H54 (cell line): Measurements from ENCODE around the gene SYNM.

Experiments used
- DNase-seq: peaks from one replicate; pipeline ENCODE4 v3.0.0; 2011; ENCODE audit warnings: low spot score, mixed read lengths; ENCODE audit not compliant: insufficient read length
- FAIRE-seq: peaks from 3 replicates; lab custom pipeline; 2011; peaks lifted over from hg19 to GRCh38; lab: Jason Lieb, UNC
- POLR2A ChIP-seq: IDR thresholded peaks from 2 replicates; pipeline ENCODE4 v1.6.1; 2011; ENCODE audit warnings: low read depth, mild to moderate bottlenecking, low read length

The SYNM gene

DNA sequence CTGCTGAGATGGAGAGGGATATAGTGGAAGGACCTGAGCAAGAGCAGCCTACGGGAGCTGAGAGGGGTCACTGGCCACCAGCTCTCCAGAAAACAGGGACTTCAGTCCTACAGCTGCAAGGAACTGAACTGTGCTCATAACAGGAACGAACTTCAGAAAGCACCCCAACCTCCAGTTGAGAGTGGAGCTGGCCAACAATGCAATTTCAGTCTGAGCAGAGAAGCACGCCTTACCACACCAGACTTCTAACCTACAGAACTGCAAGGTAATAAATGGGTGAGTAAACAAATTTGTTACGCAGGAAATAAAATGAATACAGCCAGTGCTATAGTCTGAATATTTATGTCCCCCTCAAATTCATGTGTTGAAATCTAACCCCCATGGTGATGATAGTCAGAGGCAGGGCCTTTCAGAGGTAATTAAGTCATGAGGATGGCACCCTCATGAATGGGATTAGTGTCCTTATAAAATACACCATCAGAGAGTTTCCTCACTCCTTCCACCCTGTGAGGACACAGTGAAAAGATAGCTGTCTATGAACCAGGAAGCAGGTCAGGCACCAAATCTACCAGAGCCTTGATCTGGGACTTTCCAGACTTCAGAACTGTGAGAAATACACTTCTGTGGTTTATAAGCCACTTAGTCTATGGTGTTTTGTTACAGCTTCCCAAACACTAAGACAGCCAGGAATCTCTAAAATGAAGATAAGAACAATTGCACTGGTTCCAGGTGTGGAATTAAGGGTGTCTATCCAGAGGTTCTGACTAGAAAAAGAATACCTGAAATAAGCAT lies 58.6 kb downstream of the SYNM start:
- FAIRE-seq = no peak
- no peak for TF ChIP-seq POLR2A
- no peak for DNase-seq

DNA sequence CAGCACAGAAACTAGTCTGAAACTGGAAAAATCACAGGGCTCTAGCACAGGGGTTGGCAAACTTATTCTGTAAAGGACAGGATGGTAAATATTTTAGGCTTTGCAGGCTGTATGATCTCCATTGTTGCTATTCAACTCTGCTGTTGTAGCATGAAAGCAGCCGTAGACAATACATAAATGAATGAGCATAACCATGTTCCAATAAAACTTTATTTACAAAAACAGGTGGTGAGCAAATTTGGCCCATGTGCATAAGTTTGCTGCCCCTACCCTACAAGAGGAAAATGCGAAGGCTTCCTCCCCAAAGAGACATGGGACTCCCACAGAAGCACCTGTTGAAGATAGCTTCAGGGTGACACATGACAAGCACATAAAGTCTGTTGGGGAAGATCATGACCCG lies 59.2 kb downstream of the SYNM start:
- TF ChIP-seq POLR2A = no peak
- FAIRE-seq (no peak), DNase-seq (no peak)

DNA sequence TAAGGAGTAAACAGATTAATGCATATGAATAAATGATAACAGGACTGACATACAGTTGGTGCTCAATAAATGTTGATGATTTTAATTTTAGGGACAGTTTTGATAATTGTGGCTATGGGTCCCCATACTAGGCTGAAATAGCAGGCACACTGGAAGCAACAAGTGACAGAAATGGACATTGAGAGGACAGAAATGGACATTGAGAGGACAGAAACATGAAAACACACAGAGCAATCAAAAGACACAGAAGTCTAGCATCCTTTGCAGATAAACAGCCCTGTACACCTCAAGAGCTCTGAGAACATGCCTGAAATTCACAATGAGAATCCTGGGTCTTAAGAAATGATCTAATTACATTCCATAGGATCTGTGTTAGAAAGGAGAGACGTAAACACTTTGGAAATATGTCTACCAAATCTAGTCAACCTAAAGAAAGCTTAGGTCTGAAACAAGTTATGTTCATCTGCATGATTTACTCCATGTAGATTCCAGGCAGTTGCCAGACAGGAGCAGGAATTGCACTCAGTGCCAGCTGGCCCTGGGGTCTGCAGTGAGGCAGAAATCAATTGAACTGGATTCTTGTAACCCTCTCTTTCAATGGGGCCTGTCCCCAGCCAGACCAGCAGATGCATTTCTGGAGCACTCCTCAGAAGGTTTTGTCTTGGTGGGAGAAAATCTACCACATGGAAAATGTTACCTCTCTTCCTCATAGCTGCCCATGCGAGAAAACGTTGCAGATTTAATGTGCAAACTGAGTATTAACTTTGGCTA lies 60.3 kb downstream of the SYNM start:
- TF ChIP-seq POLR2A = no peak
- FAIRE-seq (no peak), DNase-seq (no peak)

DNA sequence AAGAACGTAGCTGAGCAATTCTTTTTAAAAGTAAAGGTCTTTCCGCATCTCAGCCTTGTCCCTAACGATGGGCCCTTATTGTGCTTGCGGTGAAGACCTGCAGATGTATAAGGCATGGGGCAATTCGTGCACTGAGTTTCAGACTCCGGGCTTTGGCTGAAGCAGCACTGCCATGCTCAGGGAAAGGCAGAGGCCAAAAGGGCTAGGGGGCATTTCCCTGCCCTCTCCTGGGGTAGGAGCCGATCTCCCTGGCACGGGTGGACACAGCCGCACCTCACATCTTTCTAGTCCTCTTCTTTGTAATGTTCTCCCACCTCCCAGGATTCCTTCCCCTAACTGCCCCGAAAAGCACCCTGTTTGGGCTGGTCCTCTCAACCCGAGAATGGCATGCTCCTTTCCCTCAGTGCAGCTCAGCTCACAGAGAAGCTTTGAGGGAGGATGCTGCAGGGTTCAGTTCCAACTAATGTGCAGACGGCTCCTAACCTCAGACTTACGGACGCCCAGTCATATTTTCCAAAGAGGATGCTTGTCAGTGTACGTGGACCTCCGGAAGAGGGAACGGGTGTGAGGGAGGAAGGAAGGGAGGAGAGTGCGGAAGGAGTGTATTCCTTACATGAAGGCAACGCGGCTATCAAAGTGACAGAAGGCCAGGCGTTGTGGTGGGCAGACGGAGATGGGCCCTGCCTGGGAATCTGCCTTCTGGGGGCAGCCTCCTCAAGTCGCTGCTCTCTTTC lies 61.2 kb downstream of the SYNM start:
- TF ChIP-seq POLR2A = no peak
- FAIRE-seq = no peak

DNA sequence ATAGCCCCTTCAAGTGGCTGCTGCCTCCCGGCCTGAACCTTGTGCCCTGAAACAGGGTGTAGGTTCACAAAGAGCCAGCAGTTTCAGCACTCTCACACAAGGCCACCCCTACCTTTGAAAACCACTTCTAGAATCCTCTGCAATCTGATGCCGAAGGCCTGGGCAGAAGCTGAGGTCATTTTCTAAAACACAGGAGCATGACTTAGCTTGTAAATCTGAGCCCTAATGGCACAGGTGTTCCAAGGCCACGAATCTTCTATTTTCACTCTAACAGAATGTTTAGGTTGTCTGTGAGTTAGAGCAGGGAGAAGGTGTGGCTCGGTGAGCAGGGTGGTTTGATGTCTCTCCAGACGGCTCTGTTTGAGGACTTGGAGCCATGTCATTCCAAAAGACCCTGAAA lies 62.3 kb downstream of the SYNM start:
- FAIRE-seq (no peak), DNase-seq (no peak)
- no peak for TF ChIP-seq POLR2A

More for the DNA sequence above, 61.2 kb downstream of the SYNM start:
- no peak for DNase-seq

DNA sequence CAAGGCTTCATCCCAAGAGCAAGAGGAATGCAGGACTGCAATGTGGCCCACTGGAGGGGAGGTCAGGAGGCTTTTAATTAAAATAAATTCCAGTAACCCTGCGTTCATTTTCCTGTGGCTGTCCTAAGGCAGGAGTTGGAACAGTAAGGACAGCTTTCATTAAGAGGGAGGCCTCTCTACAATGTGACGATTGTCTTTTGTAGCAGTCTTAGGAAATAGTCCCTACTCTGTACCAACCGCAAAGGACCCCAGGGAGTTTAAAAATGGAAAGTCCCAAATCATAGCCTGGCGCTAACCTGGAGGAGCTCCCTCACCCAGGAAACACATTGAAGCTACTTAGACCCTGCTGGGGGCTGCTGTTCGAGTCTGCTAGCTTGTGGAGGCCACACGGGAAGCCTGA lies 62.8 kb downstream of the SYNM start:
- no peak for TF ChIP-seq POLR2A
- FAIRE-seq = no peak
- no peak for DNase-seq

DNA sequence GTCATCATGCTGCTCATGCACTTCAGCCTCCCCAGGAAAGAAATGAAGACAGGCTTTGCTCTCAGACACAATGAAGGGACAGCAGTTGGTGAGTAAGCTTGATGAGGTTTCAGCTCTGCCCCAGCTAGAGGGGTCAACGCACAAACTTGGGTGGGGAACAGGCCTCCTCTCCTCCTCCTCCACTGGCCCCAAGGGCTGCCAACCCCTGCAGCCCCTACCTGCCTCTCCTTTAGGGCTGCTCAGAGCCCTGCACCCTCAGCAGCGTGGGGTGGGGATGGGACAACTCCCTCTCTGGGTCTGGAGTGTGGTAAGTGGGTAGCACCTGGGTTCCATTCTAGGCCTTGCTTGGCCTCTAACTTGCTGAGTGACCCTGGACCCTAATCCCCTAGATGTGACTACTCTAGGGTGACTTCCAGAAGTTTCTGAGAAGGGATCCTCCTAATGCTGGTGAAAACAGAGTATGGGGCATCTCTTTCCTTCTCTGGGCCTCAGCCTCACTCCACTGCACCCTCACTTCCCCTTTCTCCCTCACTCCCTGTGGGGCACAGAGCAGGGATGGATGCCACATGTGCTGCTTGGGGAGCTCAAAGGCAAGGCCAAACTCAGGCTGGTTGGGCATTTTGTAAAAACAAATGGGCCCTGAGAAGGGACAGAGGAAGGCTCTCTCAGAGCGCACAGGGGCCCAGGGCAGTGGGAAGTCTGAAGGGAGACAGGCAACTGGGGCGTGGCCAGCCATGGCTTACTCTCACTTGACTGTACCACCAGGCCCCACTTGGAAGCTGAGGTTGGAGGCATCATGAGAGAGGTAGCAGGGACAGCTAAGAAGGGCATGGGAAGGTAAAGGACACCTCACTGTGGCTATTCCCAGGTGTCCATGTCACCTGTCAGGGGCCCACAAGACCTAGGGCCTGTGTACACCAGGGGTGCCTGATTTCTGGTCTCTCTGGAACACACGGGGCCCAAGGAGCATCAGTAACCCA lies 64.0 kb downstream of the SYNM start:
- no peak for TF ChIP-seq POLR2A
- FAIRE-seq = no peak

DNA sequence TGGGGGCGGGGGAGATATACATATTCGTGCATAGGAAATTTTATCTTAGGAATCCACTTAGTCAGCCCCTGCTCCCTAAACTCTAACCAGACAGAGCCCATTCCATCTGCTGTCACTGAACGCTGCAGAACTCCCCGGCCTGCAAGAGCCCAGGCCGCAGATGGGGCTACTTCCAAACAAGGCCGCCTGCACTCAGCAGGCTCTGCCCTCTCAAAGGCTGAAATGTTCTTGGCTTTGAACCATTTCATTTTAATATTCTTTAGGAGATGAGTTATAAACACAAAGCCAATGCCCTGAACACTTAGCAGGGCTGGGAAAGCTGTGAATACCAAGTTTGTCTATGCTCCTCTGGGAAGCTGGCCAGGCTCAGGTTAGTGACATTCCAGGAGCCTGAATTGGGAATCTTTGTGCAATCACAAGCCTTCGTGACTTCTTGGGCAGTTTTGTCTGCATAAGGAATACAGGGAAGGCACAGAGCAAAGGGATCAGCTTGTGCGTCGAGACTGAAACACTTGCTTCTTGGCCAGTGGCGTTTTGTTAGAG lies 65.0 kb downstream of the SYNM start:
- DNase-seq (no peak), FAIRE-seq (no peak)
- TF ChIP-seq POLR2A = no peak

More for the DNA sequence above, 64.0 kb downstream of the SYNM start:
- no peak for DNase-seq

DNA sequence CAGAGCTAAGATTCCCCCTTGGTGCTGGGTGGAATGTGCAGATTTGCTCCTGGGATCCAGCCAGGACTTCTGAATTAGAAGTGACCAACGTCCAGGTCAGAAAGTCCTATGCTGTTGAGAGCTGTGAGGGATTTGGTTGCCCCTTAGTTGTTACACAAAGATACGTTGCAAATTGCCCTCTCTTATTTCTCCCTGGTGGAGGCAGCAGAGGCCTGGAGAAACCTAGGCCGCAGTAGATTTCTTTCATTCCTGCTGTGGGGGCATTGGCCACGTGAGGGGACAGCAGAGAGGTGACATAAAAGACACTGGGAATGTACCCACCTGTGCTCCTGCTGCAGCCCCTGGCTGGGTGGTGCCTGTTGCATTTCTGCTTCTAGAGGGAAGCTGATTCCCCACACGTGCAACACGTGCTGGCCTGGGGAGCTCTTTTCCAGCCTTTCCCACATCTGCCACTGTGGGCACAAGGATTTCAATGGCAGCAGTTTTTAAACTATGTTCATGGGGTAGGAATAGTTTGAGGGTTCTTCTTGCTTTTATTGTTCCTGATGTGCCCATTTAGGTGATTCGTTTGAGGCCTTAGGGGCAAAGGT lies 65.7 kb downstream of the SYNM start:
- FAIRE-seq = no peak
- no peak for TF ChIP-seq POLR2A
- DNase-seq = no peak

DNA sequence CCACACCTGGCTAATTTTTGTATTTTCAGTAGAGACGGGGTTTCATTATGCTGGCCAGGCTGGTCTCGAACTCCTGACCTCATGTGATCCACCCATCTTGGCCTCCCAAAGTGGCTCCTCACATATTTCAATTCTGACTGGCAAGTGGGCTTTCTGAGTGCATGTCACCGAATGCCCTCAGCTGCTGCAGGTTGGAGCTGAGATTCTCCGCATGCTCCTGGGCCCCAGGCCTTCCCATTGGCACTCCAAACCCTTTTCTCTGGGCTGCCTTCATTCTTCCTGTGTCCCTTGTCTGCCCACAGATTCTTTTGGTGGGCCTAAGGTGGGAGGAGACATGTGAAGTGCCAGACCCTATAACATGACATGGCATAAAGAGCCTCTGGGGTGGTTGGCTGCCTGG lies 67.3 kb downstream of the SYNM start:
- FAIRE-seq (no peak), DNase-seq (no peak)
- TF ChIP-seq POLR2A = no peak

DNA sequence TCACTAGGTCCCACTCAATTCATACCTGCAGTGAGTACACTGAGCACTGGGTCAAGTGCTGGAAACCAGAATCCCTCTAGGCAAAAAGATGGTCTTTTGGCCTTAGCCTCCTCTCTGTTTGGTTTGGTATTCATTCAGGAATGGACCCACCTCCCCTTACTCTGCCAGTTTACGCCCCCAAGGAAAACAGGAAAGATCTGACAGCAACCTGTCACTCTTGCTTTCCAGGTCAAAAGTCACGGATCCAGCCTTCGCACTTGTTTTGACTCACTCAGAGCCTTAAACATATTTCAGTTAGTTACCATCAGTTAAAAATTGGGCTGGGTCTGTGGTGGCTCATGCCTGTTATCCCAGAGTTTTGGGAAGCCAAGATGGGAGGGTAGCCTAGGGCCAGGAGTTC lies 68.1 kb downstream of the SYNM start:
- FAIRE-seq (no peak), DNase-seq (no peak)
- no peak for TF ChIP-seq POLR2A

DNA sequence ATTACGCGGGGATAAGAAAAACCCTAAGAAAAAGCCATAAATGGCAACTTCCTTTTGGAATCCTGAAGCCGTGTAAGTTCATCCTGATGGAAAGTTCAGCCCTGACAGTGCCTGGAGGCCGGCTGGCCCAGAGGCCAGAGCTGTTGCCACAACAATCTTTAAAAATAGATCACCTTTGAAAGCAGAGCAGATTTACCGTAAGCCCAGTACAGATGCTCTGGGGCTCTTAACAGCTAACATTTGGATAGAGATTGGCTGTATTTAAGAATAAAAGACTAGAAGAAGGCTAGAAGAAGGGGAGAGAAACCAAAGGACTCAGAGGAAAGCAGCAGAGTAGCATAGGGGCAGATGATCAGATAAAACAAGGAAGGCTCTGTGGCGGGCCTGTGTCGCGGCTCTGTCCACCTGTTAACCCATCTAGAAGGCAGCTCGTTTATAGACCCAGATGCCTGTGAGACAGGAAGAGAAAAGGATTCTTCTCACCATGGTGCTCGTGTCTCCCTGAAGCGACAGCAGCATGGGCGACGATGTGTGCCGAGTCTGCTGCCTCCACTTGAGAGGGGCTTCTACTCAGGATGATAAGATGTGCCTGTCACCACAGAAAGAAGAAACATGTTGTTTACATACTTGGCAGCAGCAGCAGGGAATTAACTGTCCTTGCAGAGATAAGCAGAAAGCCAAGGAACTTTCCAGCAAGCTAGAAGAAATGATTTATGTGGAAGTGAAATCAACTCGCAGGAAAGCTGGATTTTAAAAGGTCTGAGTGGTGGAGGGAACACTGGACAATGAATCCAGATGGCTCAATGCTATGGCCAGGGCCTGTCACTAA lies 69.9 kb downstream of the SYNM start:
- no peak for TF ChIP-seq POLR2A
- no peak for DNase-seq
- FAIRE-seq = no peak
